Measurements from ENCODE around the gene CAMK2N2.

CAMK2N2 gene

GRCh38 chr3:184261270-184261853 lies at the start of gene CAMK2N2:
Gene CAMK2N2 (minus strand): TSS chr3:184261553. CDS start chr3:184261285, 268 bp downstream.
- DNase-seq = no peak

- DNase-seq = no peak
Measured at GRCh38 chr3:184308744-184309143, 47.4 kb upstream of the CAMK2N2 start.

GRCh38 chr3:184307915-184308314 lies 46.6 kb upstream of the CAMK2N2 start:
- DNase-seq = no peak

- DNase-seq = no peak
Measured at GRCh38 chr3:184306341-184306972, 45.1 kb upstream of the CAMK2N2 start.

- DNase-seq = no peak
Measured at GRCh38 chr3:184305577-184305976, 44.2 kb upstream of the CAMK2N2 start.

GRCh38 chr3:184300378-184300720 lies 39.0 kb upstream of the CAMK2N2 start:
- no peak for DNase-seq

- no peak for DNase-seq
Measured at GRCh38 chr3:184299488-184300377, 38.4 kb upstream of the CAMK2N2 start.

GRCh38 chr3:184298759-184299487 lies 37.6 kb upstream of the CAMK2N2 start, which contains the start of gene PSMD2:
Gene PSMD2 (plus strand): TSS chr3:184299241. CDS start chr3:184299267, 26 bp downstream.
- peak; percentile 98 for DNase-seq

- no peak for DNase-seq
Measured at GRCh38 chr3:184296616-184297015, 35.3 kb upstream of the CAMK2N2 start.

- DNase-seq = no peak
Measured at GRCh38 chr3:184295771-184296170, 34.4 kb upstream of the CAMK2N2 start.

GRCh38 chr3:184291738-184292445 lies 30.5 kb upstream of the CAMK2N2 start:
- DNase-seq = no peak

- no peak for DNase-seq
Measured at GRCh38 chr3:184291044-184291737, 29.8 kb upstream of the CAMK2N2 start.

GRCh38 chr3:184290331-184290730 lies 29.0 kb upstream of the CAMK2N2 start:
- DNase-seq = no peak

GRCh38 chr3:184289426-184289938 lies 28.1 kb upstream of the CAMK2N2 start:
- DNase-seq = peak; percentile 34

- no peak for DNase-seq
Measured at GRCh38 chr3:184284696-184285095, 23.3 kb upstream of the CAMK2N2 start.

- no peak for DNase-seq
Measured at GRCh38 chr3:184283681-184284080, 22.3 kb upstream of the CAMK2N2 start.

- no peak for DNase-seq
Measured at GRCh38 chr3:184282941-184283340, 21.6 kb upstream of the CAMK2N2 start.

GRCh38 chr3:184277366-184277765 lies 16.0 kb upstream of the CAMK2N2 start:
- no peak for DNase-seq

GRCh38 chr3:184275961-184276910 lies 14.9 kb upstream of the CAMK2N2 start, which contains the start of gene ECE2:
Gene ECE2 (plus strand): TSS chr3:184276022. CDS start chr3:184276154, 132 bp downstream.
- DNase-seq = no peak

GRCh38 chr3:184275381-184275701 lies 14.0 kb upstream of the CAMK2N2 start:
- no peak for DNase-seq

All from NK-92 treated with Interleukin-12 subunit alpha and Interleukin-12 subunit beta, amount 100 ng/mL, for 24 hours (cell line).